ENCODE data around the gene CHRNB4.

GRCh38 chr15:78673476-78673875, 32.5 kb upstream of the CHRNB4 start:
- TF ChIP-seq CTCF (conservative IDR thresholded peaks at IDR 0.05 in 1 of 2, IDR thresholded peaks at IDR 0.05 in 1 of 2; ENCODE audit: low read depth in 1 of 2, low read length in 2 of 2), result no peak
- no peak for TF ChIP-seq EZH2 (IDR thresholded peaks at IDR 0.05; ENCODE audit: low read length, missing control alignments)

Data from fibroblast of lung (primary cell).